GM12874 (cell line): ENCODE data around the gene MAU2.

Experiments
- TF ChIP-seq, protein P1 (sequence below): IDR thresholded peaks from 2 replicates; pipeline ENCODE4 v1.5.1; 2011; ENCODE audit warnings: low read depth, mild to moderate bottlenecking, control low read depth, low read length, moderate library complexity; ENCODE audit not compliant: insufficient read depth

The MAU2 gene

DNA sequence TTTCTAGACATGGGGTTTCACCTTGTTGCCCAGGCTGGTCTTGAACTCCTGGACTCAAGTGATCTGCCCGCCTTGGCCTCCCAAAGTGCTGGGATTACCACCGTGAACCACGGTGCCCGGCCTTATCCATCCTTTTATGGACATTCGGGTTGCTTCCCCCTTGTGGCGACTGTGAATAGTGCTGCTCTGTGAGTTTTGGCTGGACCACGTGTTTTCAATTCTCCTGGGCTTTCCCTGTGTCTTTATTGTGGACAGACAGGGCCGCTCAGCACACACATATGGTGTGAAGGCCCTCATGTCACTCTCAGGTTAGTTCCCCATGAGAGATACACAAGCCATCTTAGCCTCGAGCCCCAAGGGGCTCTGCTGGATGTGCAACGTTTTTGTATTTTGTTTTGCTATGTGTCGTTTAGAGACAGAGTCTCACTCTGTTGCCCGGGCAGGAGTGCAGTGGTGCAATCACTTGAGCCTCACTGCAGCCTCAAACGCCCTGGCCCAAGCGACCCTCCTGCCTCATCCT, 40.5 kb downstream of the MAU2 start:
- TF ChIP-seq, protein P1, sequence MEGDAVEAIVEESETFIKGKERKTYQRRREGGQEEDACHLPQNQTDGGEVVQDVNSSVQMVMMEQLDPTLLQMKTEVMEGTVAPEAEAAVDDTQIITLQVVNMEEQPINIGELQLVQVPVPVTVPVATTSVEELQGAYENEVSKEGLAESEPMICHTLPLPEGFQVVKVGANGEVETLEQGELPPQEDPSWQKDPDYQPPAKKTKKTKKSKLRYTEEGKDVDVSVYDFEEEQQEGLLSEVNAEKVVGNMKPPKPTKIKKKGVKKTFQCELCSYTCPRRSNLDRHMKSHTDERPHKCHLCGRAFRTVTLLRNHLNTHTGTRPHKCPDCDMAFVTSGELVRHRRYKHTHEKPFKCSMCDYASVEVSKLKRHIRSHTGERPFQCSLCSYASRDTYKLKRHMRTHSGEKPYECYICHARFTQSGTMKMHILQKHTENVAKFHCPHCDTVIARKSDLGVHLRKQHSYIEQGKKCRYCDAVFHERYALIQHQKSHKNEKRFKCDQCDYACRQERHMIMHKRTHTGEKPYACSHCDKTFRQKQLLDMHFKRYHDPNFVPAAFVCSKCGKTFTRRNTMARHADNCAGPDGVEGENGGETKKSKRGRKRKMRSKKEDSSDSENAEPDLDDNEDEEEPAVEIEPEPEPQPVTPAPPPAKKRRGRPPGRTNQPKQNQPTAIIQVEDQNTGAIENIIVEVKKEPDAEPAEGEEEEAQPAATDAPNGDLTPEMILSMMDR, result peak; percentile 76

DNA sequence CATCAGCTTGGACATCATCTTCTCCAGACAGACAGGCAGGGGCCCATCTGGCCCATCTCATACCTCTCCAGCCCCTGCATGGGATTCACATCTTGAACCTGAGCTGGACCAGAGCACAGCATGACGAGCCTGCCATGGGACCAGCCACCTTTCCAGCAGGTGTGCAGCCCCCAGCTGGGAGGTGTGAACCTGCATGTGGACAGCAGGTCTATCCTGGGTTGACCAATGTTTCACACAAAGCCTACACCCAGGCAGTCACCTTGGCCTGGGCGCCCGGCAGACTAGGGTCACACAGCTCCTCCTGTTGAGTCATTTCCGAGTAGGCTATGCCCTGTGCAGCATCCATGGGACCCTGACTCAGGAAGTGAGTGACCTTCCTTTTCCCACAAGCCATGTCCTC, 41.4 kb downstream of the MAU2 start:
- TF ChIP-seq, protein P1, result no peak

DNA sequence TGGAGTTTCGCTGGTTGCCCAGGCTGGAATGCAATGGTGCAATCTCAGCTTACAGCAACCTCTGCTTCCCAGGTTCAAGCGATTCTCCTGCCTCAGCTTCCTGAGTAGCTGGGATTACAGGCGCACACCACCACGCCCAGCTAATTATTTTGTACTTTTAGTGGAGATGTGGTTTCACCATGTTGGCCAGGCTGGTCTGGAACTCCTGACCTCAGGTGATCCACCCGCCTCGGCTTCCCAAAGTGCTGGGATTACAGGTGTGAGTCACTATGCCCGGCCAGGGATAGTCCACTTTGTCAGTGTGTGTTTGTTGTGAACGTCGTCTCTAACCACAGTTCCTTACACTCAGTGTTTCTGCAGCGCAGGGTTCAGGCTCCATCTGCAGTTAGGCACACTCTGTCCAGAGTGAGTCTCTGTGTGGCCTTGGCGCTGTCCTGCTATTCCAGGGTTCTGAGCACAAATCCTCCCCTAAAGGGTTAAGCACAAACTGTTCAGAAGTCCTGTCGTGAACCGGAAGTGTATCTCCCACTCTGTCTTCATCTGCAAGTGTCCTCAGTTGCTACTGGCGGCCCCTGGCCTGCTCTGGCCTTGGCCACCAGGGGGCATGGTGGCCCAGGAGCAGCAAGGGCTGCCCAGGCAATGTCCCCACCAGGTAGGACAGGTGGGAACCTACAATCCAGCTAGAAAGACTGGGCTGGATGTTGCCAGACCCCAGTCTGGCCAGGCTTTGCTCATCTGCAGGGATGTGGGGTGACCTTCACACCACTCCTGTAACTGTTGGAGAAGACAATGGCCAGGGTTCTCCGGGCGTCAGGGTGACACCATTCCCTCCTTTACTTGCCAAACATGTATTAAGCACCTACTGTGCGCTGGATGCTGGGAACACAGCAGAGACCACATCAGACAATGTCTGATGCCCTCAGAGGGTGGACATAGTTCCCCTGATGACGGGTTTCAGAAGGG, 46.1 kb downstream of the MAU2 start:
- TF ChIP-seq, protein P1, result peak; percentile 98

DNA sequence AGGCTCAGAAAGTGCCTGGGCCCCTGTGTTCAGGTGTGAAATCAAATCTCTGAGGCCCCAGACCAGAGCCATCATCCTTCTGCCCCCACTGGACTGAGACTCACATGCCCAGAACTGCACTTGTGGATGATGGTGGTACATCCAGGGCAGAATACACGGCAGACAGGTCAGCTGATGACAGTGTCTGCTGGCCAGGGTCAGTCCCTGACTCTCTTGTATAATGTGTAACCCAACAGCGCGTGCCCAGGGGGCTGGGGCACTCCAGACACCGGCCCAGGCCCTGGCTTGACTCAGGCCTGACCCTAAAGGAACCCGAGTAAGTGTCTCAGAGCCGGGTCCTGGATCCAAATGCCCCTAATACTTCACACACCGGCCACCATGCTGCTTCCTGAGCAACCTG, 47.5 kb downstream of the MAU2 start:
- TF ChIP-seq, protein P1, result no peak

DNA sequence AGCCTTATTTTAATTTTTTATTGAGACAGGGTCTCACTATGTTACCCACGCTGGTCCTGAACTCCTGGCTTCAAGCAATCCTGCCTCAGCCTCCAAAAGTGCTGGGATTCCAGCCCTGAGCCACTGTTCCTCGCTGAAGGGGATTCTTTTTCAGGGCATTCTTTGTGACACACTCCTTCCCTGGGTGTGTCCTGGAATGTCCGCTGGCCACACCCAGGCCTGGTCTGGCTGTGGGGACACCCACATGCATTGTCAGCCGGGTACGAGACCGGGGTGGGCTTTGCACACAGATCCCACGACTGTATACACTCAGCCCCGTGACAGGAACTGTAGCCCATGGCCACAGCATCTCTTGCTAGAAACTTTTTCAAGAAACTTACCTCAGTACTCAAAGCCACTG, 50.4 kb downstream of the MAU2 start:
- TF ChIP-seq, protein P1, result no peak

DNA sequence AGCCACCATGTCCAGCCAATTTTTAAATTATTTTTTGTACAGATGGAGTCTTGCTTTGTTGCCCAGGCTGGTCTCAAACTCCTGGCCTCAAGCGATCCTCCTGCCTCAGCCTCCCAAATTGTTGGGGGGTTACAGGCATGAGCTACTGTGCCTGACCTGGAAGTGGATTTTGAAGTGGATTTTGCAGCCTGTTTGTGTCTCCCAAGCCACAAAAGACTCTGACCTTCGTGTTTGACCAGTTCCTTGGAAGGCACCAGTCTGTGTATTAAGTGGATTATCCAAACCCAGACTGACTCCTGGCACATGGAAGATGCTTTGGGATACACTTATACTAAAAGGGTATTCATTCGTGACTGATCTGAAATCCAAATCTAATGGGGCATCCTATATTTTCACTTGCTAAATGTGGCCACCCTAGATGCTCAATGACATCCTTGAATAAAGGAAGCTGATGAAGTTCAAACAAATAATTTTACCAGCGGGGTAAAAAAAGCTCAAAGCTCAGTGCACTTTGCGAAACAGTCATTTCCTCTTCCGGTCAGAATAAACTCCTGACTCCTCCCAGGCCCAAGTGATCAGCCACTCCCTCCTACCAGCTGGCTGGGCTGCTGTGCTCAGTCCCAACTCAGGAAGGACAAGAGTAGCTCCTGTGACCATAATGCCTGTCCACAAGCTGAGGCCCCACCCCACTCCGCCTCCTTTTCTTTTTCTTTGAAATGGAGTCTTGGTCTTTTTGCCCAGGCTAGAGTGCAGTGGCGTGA, 52.2 kb downstream of the MAU2 start:
- TF ChIP-seq, protein P1, result no peak

DNA sequence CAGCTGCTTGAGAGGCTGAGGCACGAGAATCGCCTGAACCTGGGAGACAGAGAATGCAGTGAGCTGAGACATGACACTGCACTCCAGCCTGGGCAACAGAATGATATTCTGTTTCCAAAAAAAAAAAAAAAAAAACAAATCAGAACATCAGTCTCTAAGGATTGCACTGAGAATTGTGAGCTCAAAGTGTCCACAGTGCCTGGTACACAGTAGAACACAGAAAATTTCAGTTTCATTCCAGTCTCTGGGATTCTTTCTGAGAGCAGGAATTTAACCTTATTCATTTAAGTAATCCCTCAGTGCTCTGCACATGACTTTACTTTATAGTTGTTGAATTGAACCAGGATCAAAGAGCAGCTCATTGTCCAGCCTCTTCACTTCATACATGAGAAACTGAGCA, 58.9 kb downstream of the MAU2 start:
- TF ChIP-seq, protein P1, result no peak
